CD14-positive monocyte (primary cell): ENCODE results near the gene STAT6. TPM values are rescaled to one million over a fixed set of nuclear protein-coding genes. Genes with fewer than 3 reads are reported as not detected.

ENCODE experiments used
- DNase-seq, 3 donors: peaks; one replicate each; pipeline ENCODE4 v3.0.0-alpha.2; 2011 to 2022
- H2AFZ ChIP-seq: 2 replicates; pipeline ENCODE4 v1.6.0; 2012; ENCODE audit warnings: mild to moderate bottlenecking, low read depth, low read length, inconsistent platforms; ENCODE audit not compliant: insufficient read depth, poor library complexity, severe bottlenecking
- H3K27ac ChIP-seq, 2 donors: 1 replicate in 1 of 2; 2 replicates in 1 of 2; pipeline ENCODE4 v1.5.1; 2012 to 2013; ENCODE audit warnings: low read length in 2 of 2, control low read depth in 1 of 2, inconsistent platforms in 1 of 2, low read depth in 1 of 2, mild to moderate bottlenecking in 1 of 2
- H3K27me3 ChIP-seq, 2 donors: one replicate each; pipeline versions ENCODE4 v1.6.0 to v1.6.1; 2011 to 2013; ENCODE audit warnings: low read length in 2 of 2; ENCODE audit not compliant: control insufficient read depth in 2 of 2, insufficient read depth in 2 of 2
- H3K36me3 ChIP-seq, 2 donors: replicated peaks in 1 of 2; 1 replicate in 1 of 2; 2 replicates in 1 of 2; pipeline versions ENCODE4 v1.5.1 to v1.6.1; 2012 to 2013; ENCODE audit warnings: low read length in 2 of 2, control low read depth in 1 of 2, inconsistent platforms in 1 of 2, mild to moderate bottlenecking in 1 of 2; ENCODE audit not compliant: insufficient read depth in 2 of 2, control insufficient read depth in 1 of 2
- H3K4me1 ChIP-seq, 2 donors: 1 replicate in 1 of 2; 2 replicates in 1 of 2; pipeline versions ENCODE4 v1.5.1 to v1.6.1; 2012 to 2013; ENCODE audit warnings: low read length in 2 of 2, control low read depth in 1 of 2, inconsistent platforms in 1 of 2, mild to moderate bottlenecking in 1 of 2, moderate library complexity in 1 of 2; ENCODE audit not compliant: insufficient read depth in 2 of 2, control insufficient read depth in 1 of 2
- H3K4me2 ChIP-seq: replicated peaks from 2 replicates; pipeline ENCODE3; 2012; ENCODE audit warnings: low read length, moderate library complexity, mild to moderate bottlenecking; ENCODE audit not compliant: poor library complexity, severe bottlenecking; ENCODE audit errors: extremely low read depth
- H3K4me3 ChIP-seq, 3 experiments: fragments of 200-600 bp in 1 of 3; sonication (generic) in 1 of 3; replicated peaks in 1 of 3; 1 replicate in 2 of 3; 2 replicates in 1 of 3; pipeline ENCODE4 v1.5.1; 2011 to 2013; ENCODE audit warnings: low read length in 3 of 3, mild to moderate bottlenecking in 3 of 3, control low read depth in 2 of 3, low read depth in 2 of 3, inconsistent platforms in 1 of 3, moderate library complexity in 1 of 3
- H3K79me2 ChIP-seq: 2 replicates; pipeline ENCODE4 v1.6.0; 2012; ENCODE audit warnings: mild to moderate bottlenecking, control low read depth, inconsistent platforms, low read length, moderate library complexity; ENCODE audit not compliant: insufficient read depth
- H3K9ac ChIP-seq: 2 replicates; pipeline ENCODE4 v1.6.0; 2017; ENCODE audit warnings: low read length, mild to moderate bottlenecking; ENCODE audit not compliant: insufficient read depth, poor library complexity, severe bottlenecking
- H3K9me3 ChIP-seq, 2 donors: replicated peaks in 1 of 2; 1 replicate in 1 of 2; 2 replicates in 1 of 2; pipeline versions ENCODE4 v1.5.1 to v1.6.1; 2012 to 2013; ENCODE audit warnings: low read length in 2 of 2, control low read depth in 1 of 2; ENCODE audit not compliant: control insufficient read depth in 1 of 2, insufficient read depth in 1 of 2
- H4K20me1 ChIP-seq: 2 replicates; pipeline ENCODE4 v1.6.0; 2012; ENCODE audit warnings: mild to moderate bottlenecking, low read length, control low read depth, moderate library complexity; ENCODE audit not compliant: insufficient read depth
- H3K27ac Mint-ChIP-seq, 7 donors: one replicate each; pipeline ENCODE4 v1.8.0; 2020; ENCODE audit warnings: mild to moderate bottlenecking in 7 of 7, mixed read lengths in 7 of 7, moderate library complexity in 6 of 7, inconsistent platforms in 2 of 7
- H3K27me3 Mint-ChIP-seq, 3 donors: one replicate each; pipeline ENCODE4 v1.8.0; 2021 to 2022; ENCODE audit warnings: low read depth in 3 of 3, mild to moderate bottlenecking in 3 of 3, mixed read lengths in 3 of 3, moderate library complexity in 3 of 3, inconsistent platforms in 1 of 3
- H3K36me3 Mint-ChIP-seq, 2 donors: one replicate each; pipeline ENCODE4 v1.8.0; 2020; ENCODE audit warnings: mixed read lengths in 2 of 2, inconsistent platforms in 1 of 2, mild to moderate bottlenecking in 1 of 2
- H3K4me1 Mint-ChIP-seq: one replicate; pipeline ENCODE4 v1.8.0; 2020; ENCODE audit warnings: mild to moderate bottlenecking, mixed read lengths
- H3K4me3 Mint-ChIP-seq, 2 donors: one replicate each; pipeline ENCODE4 v1.8.0; 2020; ENCODE audit warnings: mild to moderate bottlenecking in 2 of 2, mixed read lengths in 2 of 2, moderate library complexity in 1 of 2
- H3K9me3 Mint-ChIP-seq, 7 donors: one replicate each; pipeline ENCODE4 v1.8.0; 2020 to 2022; ENCODE audit warnings: mixed read lengths in 7 of 7, mild to moderate bottlenecking in 6 of 7, moderate library complexity in 6 of 7, inconsistent platforms in 2 of 7
- WGBS: methylation state at CpG from one replicate; pipeline ENCODE4 v1.1.5; 2013; ENCODE audit warnings: missing lambda C conversion rate; ENCODE audit not compliant: insufficient coverage; 5-methylcytosine and 5-hydroxymethylcytosine counted together
- intact Hi-C, 2 donors: fragments of 100-400 bp; cut with micrococcal nuclease; formaldehyde crosslinking; loops; one replicate each; pipeline versions ENCODE4 v1.15.0 to v1.15.1; 2023
- polyA plus RNA-seq, 3 donors: library from polyadenylated mRNA; depleted of rRNA in 1 of 3; unstranded in 2 of 3; stranded (reverse) in 1 of 3; fragments of 300-500 nt in 2 of 3; fragments of >200 nt in 1 of 3; fragmentation: Illumina TruSeq in 2 of 3; gene quantifications; 1 replicate in 2 of 3; 2 replicates in 1 of 3; pipeline ENCODE4 v1.2.3, GENCODE V29; 2012 to 2021
- TF ChIP-seq, protein P1 (sequence below): fragments of 200-600 bp; IDR thresholded peaks from one replicate; pipeline ENCODE4 v1.8.0; 2022; ENCODE audit warnings: antibody characterized with exemption, mild to moderate bottlenecking

The STAT6 gene
- polyA plus RNA-seq, 3 donors: 132 to 637 (median 154) TPM

DNA sequence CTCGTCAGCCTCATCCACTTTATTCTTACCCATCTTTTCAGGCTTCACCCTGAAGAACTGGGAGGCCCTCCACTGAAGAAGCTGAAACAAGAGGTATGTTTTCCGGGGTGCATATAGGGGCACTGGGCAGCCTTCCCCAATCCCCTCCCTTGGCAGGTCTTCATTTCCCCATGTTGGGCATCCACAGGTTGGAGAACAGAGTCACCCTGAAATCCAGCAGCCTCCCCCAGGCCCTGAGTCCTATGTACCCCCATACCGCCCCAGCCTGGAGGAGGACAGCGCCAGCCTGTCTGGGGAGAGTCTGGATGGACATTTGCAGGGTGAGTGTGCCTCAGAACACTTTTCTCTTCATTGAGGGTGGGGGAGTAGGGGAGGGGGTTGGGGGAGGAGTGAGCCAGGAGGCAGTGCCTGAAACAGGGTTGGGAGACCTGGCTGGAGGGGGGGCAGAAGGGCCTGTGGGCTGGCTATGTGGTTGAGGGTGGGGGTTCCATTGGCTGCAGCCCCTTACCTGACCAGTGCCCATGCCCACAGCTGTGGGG lies 18.2 kb downstream of the STAT6 start:
- WGBS: no CpG with 5 or more reads among the region's 4 CpGs
- no peak for DNase-seq
- H3K36me3 ChIP-seq: peaks cover 37 to 42% of the 10 kb centered on the region in 2 donors
- H3K4me3 Mint-ChIP-seq: no peak overlapping the region
- peak overlapping the region in 5 of 7 donors; percentile 21 to 79 (median 48) for H3K27ac Mint-ChIP-seq
- H3K79me2 ChIP-seq: no peaks in the 10 kb centered on the region
- intact Hi-C loops: loop anchor here in 1 of 2 donors (2.0 kb wide), 1 partner anchor 24 kb away; no protein-coding TSS in a partner anchor
- H3K4me3 ChIP-seq: no peak overlapping the region
- peaks cover 48 to 50% of the 10 kb centered on the region in 2 donors for H3K36me3 Mint-ChIP-seq
- peaks cover 75% of the 10 kb centered on the region for H4K20me1 ChIP-seq
- TF ChIP-seq, protein P1, sequence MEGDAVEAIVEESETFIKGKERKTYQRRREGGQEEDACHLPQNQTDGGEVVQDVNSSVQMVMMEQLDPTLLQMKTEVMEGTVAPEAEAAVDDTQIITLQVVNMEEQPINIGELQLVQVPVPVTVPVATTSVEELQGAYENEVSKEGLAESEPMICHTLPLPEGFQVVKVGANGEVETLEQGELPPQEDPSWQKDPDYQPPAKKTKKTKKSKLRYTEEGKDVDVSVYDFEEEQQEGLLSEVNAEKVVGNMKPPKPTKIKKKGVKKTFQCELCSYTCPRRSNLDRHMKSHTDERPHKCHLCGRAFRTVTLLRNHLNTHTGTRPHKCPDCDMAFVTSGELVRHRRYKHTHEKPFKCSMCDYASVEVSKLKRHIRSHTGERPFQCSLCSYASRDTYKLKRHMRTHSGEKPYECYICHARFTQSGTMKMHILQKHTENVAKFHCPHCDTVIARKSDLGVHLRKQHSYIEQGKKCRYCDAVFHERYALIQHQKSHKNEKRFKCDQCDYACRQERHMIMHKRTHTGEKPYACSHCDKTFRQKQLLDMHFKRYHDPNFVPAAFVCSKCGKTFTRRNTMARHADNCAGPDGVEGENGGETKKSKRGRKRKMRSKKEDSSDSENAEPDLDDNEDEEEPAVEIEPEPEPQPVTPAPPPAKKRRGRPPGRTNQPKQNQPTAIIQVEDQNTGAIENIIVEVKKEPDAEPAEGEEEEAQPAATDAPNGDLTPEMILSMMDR: no peak
- no peak overlapping the region for H2AFZ ChIP-seq
- H3K27me3 Mint-ChIP-seq: peaks cover 0 to 12% (median 6%) of the 10 kb centered on the region in 3 donors
- H3K9ac ChIP-seq: no peak overlapping the region
- peaks cover 45% of the 10 kb centered on the region for H3K4me1 Mint-ChIP-seq
- H3K27ac ChIP-seq: no peak overlapping the region
- H3K9me3 Mint-ChIP-seq: no peaks in the 10 kb centered on the region
- H3K27me3 ChIP-seq: no peaks in the 10 kb centered on the region
- peaks cover 39 to 50% of the 10 kb centered on the region in 2 donors for H3K4me1 ChIP-seq
- no peaks in the 10 kb centered on the region for H3K9me3 ChIP-seq
- no peak overlapping the region for H3K4me2 ChIP-seq

DNA sequence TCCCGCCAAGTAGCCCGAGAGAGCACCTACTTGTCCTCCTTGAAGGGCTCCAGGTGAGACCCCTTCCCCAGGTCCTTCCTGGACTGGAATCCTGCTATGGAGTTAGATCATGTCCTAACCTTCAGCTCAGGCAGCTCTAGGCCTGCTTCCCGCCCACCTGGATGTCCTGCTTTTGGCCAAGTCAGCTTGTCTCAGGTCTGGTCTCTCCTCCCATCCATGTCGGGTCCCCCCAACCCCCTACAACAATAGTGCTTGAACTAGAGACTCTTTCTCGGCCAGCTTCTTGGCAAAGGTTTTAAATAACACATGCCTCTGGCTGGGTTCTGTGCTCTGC lies 18.7 kb downstream of the STAT6 start:
- WGBS: 86% methylated on average over 5 of the region's 5 CpGs
- no peak overlapping the region for H3K4me2 ChIP-seq
- H2AFZ ChIP-seq: no peak overlapping the region
- intact Hi-C loops: loop anchor here in 1 of 2 donors (2.0 kb wide), 1 partner anchor 24 kb away; no protein-coding TSS in a partner anchor
- TF ChIP-seq, protein P1: no peak
- Mint-ChIP-seq H3K27ac (peak overlapping the region in 6 of 7 donors; percentile 10 to 79 (median 50)), H3K4me3 (no peak overlapping the region), H3K4me1 (peaks cover 46% of the 10 kb centered on the region), H3K27me3 (peaks cover 0 to 12% (median 6%) of the 10 kb centered on the region in 3 donors), H3K36me3 (peaks cover 43 to 46% of the 10 kb centered on the region in 2 donors), H3K9me3 (no peaks in the 10 kb centered on the region)
- H3K9me3 ChIP-seq: no peaks in the 10 kb centered on the region
- peaks cover 43 to 55% of the 10 kb centered on the region in 2 donors for H3K4me1 ChIP-seq
- H3K36me3 ChIP-seq: peaks cover 33 to 37% of the 10 kb centered on the region in 2 donors
- no peaks in the 10 kb centered on the region for H3K79me2 ChIP-seq
- no peak overlapping the region for H3K4me3 ChIP-seq
- no peak overlapping the region for H3K9ac ChIP-seq
- H4K20me1 ChIP-seq: peaks cover 71% of the 10 kb centered on the region
- H3K27me3 ChIP-seq: no peaks in the 10 kb centered on the region
- H3K27ac ChIP-seq: no peak overlapping the region
- no peak for DNase-seq
